ENCODE measurements around the gene PAX7.

PAX7 gene

GRCh38 chr1:18635891-18636595 lies 5.4 kb downstream of the PAX7 start:
- Histone ChIP-seq H3K9ac (ENCODE audit: low read length) (no peak overlapping the region), H4K20me1 (ENCODE audit: insufficient read depth, low read length) (no peaks in the 10 kb centered on the region), H3K27ac (ENCODE audit: low read depth, low read length, poor library complexity, severe bottlenecking) (no peak overlapping the region), H3K4me2 (ENCODE audit: low read length) (no peak overlapping the region), H3K79me2 (ENCODE audit: insufficient read depth, low read length) (no peaks in the 10 kb centered on the region), H3F3A (ENCODE audit: insufficient read depth, low read length) (no peaks in the 10 kb centered on the region), H3K9me3 (ENCODE audit: low read length) (no peaks in the 10 kb centered on the region), H2AFZ (ENCODE audit: low read length) (no peak overlapping the region), H3K36me3 (ENCODE audit: insufficient read depth, low read length) (no peaks in the 10 kb centered on the region), H3K9me2 (ENCODE audit: low read depth, low read length) (no peaks in the 10 kb centered on the region), H3K4me1 (ENCODE audit: insufficient read depth, low read length, severe bottlenecking) (no peaks in the 10 kb centered on the region), H3K27me3 (ENCODE audit: insufficient read depth, low read length) (peaks cover 7% of the 10 kb centered on the region; the same call in 1 of the 2 replicates), H3K4me3 (ENCODE audit: low read depth, low read length, poor library complexity, severe bottlenecking) (no peak overlapping the region)
- no peak for TF ChIP-seq EZH2 (IDR thresholded peaks at IDR 0.05; ENCODE audit: borderline replicate concordance, low read length)
- no peak for TF ChIP-seq CTCF (IDR thresholded peaks at IDR 0.05; ENCODE audit: low read length)

DNA sequence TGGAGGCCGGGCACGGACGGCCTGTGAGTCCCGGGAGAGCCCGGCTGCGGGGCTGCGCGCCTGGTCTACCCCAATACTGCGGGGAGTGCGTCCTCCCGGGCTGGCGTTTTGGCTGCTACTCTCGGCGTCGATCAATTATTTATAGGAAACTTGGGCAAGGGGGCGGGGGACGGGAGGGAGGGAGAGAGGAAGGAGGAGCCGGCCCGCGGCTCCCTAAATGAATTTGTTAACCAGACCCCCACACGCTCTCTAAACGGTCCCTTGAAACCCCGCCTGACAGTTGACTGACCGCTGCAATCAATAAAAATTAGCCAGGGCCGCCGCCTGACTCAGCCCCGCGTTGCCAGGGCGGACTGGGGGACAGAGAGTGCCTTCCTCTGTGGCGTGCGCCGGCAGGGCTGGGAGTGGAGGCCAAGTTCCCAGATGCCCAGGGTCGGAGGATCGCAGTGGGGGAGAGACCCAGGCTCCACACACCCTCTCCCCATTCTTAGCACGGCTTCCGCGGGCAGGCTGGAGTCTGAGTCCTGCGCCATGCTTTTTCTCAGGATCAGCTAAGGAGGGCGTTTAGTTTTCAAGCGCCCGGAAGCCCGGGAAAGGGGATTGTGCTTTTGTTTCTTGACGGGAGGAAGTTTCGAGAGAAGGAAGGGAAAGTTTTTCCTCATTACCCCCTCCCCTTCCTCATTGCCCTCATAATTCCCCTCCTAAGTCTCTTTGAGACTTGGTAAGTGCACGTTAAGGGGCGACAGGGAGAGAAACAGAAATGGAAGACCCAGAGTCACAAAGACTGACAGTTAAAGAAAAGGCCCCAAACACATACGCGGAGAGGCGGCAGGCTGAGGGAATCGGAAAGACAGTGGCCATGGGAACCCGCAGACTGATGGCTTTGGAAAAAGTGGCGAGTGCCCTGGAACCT lies 6.2 kb downstream of the PAX7 start:
- Histone ChIP-seq H3K27me3 (ENCODE audit: insufficient read depth, low read length) (peaks cover 7% of the 10 kb centered on the region; the same call in 1 of the 2 replicates), H3K9me3 (ENCODE audit: low read length) (no peaks in the 10 kb centered on the region), H3K4me1 (ENCODE audit: insufficient read depth, low read length, severe bottlenecking) (no peaks in the 10 kb centered on the region), H3K27ac (ENCODE audit: low read depth, low read length, poor library complexity, severe bottlenecking) (no peak overlapping the region), H3K36me3 (ENCODE audit: insufficient read depth, low read length) (no peaks in the 10 kb centered on the region), H3K9me2 (ENCODE audit: low read depth, low read length) (no peaks in the 10 kb centered on the region), H3F3A (ENCODE audit: insufficient read depth, low read length) (no peaks in the 10 kb centered on the region), H4K20me1 (ENCODE audit: insufficient read depth, low read length) (no peaks in the 10 kb centered on the region), H3K79me2 (ENCODE audit: insufficient read depth, low read length) (no peaks in the 10 kb centered on the region), H3K4me2 (ENCODE audit: low read length) (no peak overlapping the region), H2AFZ (ENCODE audit: low read length) (no peak overlapping the region), H3K9ac (ENCODE audit: low read length) (no peak overlapping the region), H3K4me3 (ENCODE audit: low read depth, low read length, poor library complexity, severe bottlenecking) (no peak overlapping the region)
- TF ChIP-seq EZH2 (IDR thresholded peaks at IDR 0.05; ENCODE audit: borderline replicate concordance, low read length) = no peak
- TF ChIP-seq CTCF (IDR thresholded peaks at IDR 0.05; ENCODE audit: low read length) = no peak

DNA sequence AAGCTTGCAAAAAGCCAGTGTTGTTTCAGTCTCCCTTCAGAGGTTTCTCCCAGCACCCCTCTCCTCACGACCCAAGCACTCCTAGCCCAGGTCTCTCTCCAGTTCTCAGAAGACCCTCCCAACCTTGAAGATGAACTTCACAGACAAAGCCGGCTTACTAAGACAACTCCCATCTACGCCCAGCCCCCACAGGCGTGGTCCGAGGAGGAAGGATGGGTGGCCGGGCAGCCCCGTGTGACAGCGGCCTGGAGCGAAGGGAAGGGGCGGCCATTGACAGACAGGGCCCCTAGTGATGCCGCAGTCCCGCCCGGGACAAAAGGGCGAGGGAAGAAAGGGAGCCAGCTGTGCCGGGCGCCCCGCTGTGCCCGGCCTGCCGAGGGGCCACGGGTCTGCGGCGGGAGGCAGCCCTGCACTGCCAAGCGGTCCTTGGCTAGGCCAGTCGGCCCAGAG lies 6.9 kb downstream of the PAX7 start:
- Histone ChIP-seq H3F3A (ENCODE audit: insufficient read depth, low read length) (no peaks in the 10 kb centered on the region), H3K27me3 (ENCODE audit: insufficient read depth, low read length) (peaks cover 7% of the 10 kb centered on the region; the same call in 1 of the 2 replicates), H3K4me1 (ENCODE audit: insufficient read depth, low read length, severe bottlenecking) (no peaks in the 10 kb centered on the region), H3K36me3 (ENCODE audit: insufficient read depth, low read length) (no peaks in the 10 kb centered on the region), H3K4me3 (ENCODE audit: low read depth, low read length, poor library complexity, severe bottlenecking) (no peak overlapping the region), H3K9me3 (ENCODE audit: low read length) (no peaks in the 10 kb centered on the region), H3K4me2 (ENCODE audit: low read length) (no peak overlapping the region), H3K27ac (ENCODE audit: low read depth, low read length, poor library complexity, severe bottlenecking) (no peak overlapping the region), H3K9ac (ENCODE audit: low read length) (no peak overlapping the region), H3K9me2 (ENCODE audit: low read depth, low read length) (no peaks in the 10 kb centered on the region), H4K20me1 (ENCODE audit: insufficient read depth, low read length) (no peaks in the 10 kb centered on the region), H3K79me2 (ENCODE audit: insufficient read depth, low read length) (no peaks in the 10 kb centered on the region), H2AFZ (ENCODE audit: low read length) (no peak overlapping the region)
- TF ChIP-seq EZH2 (IDR thresholded peaks at IDR 0.05; ENCODE audit: borderline replicate concordance, low read length) (no peak), CTCF (IDR thresholded peaks at IDR 0.05; ENCODE audit: low read length) (no peak)
